Fibroblast of lung (primary cell): Measurements from ENCODE around the gene PGA3. TPM values are rescaled to one million over a fixed set of nuclear protein-coding genes. Genes with fewer than 3 reads are reported as not detected.

Experiments used
- DNase-seq, 2 donors: peaks; one replicate each; pipeline versions ENCODE4 v3.0.0 to v3.0.0-alpha.2; 2010; ENCODE audit warnings: low read depth in 2 of 2
- H2AFZ ChIP-seq: 2 replicates; pipeline ENCODE4 v1.5.1; 2012; ENCODE audit warnings: low read length, control low read depth, inconsistent platforms
- H3K27ac ChIP-seq: 2 replicates; pipeline ENCODE4 v1.5.1; 2011; ENCODE audit warnings: low read length, control low read depth; ENCODE audit not compliant: insufficient read depth
- H3K27me3 ChIP-seq: 2 replicates; pipeline ENCODE4 v1.5.1; 2011; ENCODE audit warnings: mild to moderate bottlenecking, low read length; ENCODE audit not compliant: control insufficient read depth, insufficient read depth
- H3K36me3 ChIP-seq: 2 replicates; pipeline ENCODE4 v1.5.1; 2011; ENCODE audit warnings: low read length; ENCODE audit not compliant: control insufficient read depth, insufficient read depth
- H3K4me1 ChIP-seq: 2 replicates; pipeline ENCODE4 v1.5.1; 2011; ENCODE audit warnings: low read length; ENCODE audit not compliant: control insufficient read depth, insufficient read depth; ENCODE audit errors: extremely low read depth
- H3K4me2 ChIP-seq: 2 replicates; pipeline ENCODE4 v1.5.1; 2011; ENCODE audit warnings: low read length, control low read depth; ENCODE audit not compliant: insufficient read depth; ENCODE audit errors: extremely low read depth
- H3K4me3 ChIP-seq, 4 experiments: fragments of 200-600 bp in 1 of 4; sonication (generic) in 1 of 4; replicated peaks in 1 of 4; 2 replicates each; pipeline ENCODE4 v1.5.1; 2011 to 2016; ENCODE audit warnings: low read length in 4 of 4, low read depth in 3 of 4, mild to moderate bottlenecking in 3 of 4, control low read depth in 2 of 4, inconsistent platforms in 1 of 4, mixed read lengths in 1 of 4; ENCODE audit not compliant: insufficient read depth in 1 of 4; ENCODE audit errors: control extremely low read depth in 1 of 4
- H3K79me2 ChIP-seq: 2 replicates; pipeline ENCODE4 v1.5.1; 2012; ENCODE audit warnings: mild to moderate bottlenecking, low read length, inconsistent platforms; ENCODE audit not compliant: control insufficient read depth, insufficient read depth
- H3K9ac ChIP-seq: 2 replicates; pipeline ENCODE4 v1.5.1; 2011; ENCODE audit warnings: mild to moderate bottlenecking, low read length, control low read depth; ENCODE audit not compliant: insufficient read depth
- H3K9me3 ChIP-seq: 2 replicates; pipeline ENCODE4 v1.5.1; 2012; ENCODE audit warnings: low read depth, low read length; ENCODE audit not compliant: control insufficient read depth, insufficient read depth
- H4K20me1 ChIP-seq: 2 replicates; pipeline ENCODE4 v1.5.1; 2011; ENCODE audit warnings: low read length; ENCODE audit not compliant: control insufficient read depth, insufficient read depth; ENCODE audit errors: extremely low read depth
- EZH2 ChIP-seq: IDR thresholded peaks from 2 replicates; pipeline ENCODE4 v1.5.1; 2012; ENCODE audit warnings: low read length, control low read depth, mild to moderate bottlenecking; ENCODE audit errors: missing control alignments
- polyA plus RNA-seq, 2 donors: library from polyadenylated mRNA; depleted of rRNA in 1 of 2; stranded (reverse) in 1 of 2; unstranded in 1 of 2; fragments of >200 nt; gene quantifications; 2 replicates each; pipeline ENCODE4 v1.2.1, GENCODE V29; 2011 to 2012; ENCODE audit warnings: missing spikeins in 1 of 2
- total RNA-seq: library from RNA; depleted of rRNA; stranded (reverse); fragments of >200 nt; gene quantifications from 2 replicates; pipeline ENCODE4 v1.2.1, GENCODE V29; 2014
- TF ChIP-seq, protein P1 (sequence below), 2 donors: IDR thresholded peaks in 1 of 2; conservative IDR thresholded peaks in 1 of 2; 1 replicate in 1 of 2; 2 replicates in 1 of 2; pipeline ENCODE4 v1.5.1; 2011 to 2012; ENCODE audit warnings: low read length in 2 of 2, control low read depth in 1 of 2, inconsistent platforms in 1 of 2, low read depth in 1 of 2, mild to moderate bottlenecking in 1 of 2

The PGA3 gene
- total and polyA plus RNA-seq, 2 donors (not counting 1 experiment from before 2014, with no cell fraction given), result 0.24 to 4.3 TPM

DNA sequence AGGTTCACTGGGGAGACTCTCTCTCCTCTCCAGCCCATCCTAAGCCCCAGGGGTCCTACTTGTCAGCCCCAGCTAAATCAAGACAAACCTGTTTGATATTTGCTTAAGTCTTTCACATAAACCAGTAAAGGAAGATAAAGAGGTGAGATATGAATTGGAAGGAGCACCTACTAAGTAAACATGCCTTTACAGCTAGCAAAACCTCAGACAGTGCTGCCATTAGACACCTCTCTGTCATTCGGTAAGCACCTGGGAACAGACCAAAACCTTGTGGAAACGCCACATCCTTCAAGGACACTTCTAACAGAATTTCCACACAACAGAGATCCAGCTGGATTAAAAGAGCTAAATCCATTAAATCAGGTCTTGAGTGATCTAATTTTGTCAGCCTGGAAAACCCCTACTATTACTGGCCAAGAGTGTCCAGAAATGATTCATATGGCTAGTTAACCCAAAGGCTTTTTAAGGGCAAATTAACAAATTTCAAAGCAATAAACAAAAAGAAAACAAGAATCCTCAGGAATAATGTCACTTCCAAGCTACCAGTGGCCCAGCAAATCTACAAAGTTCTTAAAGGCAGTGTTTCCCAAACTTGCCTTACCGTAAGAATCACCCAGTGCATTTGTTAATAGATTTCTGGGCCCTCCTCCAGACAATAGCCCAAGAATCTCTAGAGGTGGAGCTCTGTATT lies 44.5 kb upstream of the PGA3 start:
- Histone ChIP-seq H3K79me2 (peaks cover 32% of the 10 kb centered on the region), H3K4me3 (peak overlapping the region in 1 of 4 experiments; percentile 27), H3K4me2 (peak overlapping the region; percentile 17), H3K36me3 (no peaks in the 10 kb centered on the region), H3K9ac (no peak overlapping the region), H3K9me3 (no peaks in the 10 kb centered on the region), H3K27ac (peak overlapping the region; percentile 5), H3K4me1 (peaks cover 6% of the 10 kb centered on the region), H3K27me3 (no peaks in the 10 kb centered on the region), H2AFZ (no peak overlapping the region), H4K20me1 (no peaks in the 10 kb centered on the region)
- peak; percentile 62 to 77 for DNase-seq
- TF ChIP-seq, protein P1, sequence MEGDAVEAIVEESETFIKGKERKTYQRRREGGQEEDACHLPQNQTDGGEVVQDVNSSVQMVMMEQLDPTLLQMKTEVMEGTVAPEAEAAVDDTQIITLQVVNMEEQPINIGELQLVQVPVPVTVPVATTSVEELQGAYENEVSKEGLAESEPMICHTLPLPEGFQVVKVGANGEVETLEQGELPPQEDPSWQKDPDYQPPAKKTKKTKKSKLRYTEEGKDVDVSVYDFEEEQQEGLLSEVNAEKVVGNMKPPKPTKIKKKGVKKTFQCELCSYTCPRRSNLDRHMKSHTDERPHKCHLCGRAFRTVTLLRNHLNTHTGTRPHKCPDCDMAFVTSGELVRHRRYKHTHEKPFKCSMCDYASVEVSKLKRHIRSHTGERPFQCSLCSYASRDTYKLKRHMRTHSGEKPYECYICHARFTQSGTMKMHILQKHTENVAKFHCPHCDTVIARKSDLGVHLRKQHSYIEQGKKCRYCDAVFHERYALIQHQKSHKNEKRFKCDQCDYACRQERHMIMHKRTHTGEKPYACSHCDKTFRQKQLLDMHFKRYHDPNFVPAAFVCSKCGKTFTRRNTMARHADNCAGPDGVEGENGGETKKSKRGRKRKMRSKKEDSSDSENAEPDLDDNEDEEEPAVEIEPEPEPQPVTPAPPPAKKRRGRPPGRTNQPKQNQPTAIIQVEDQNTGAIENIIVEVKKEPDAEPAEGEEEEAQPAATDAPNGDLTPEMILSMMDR (conservative IDR thresholded peaks at IDR 0.05 in 1 of 2, IDR thresholded peaks at IDR 0.05 in 1 of 2; ENCODE audit: low read depth in 1 of 2, low read length in 2 of 2), result no peak
- TF ChIP-seq EZH2, result no peak

DNA sequence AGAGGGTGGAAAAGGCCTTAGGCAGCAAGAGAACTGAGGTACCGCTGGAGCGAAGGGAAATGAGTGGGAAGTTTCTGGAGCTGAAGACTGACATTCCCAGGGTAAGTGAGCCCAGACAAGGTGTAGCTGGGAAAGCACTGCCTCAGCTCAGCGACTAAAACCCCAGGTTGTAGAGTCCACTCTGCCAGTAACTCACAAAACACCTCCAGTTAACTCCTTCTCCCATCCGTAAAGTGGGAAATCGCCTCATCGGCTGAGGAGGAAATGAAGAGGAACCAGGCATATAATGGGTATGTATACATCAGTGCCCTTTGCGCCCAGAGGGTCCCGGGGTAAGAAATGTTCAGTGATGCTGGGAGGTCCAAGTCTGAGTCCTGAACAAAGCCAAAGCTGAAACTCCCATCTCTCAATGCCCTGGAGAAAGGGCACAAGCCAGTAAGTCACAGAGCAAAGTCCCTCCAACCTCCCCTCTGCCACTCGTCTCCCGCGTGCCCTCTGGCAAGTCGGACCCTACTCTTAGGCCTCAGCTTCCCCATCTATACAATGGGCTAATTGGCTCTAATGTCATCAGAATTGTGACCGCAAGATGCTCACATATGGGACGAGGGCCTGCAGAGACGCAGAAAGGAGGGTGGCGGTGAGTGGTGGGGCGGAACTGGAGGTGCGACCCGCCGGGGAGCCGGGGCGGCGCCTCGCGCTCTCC lies 42.7 kb upstream of the PGA3 start:
- peak overlapping the region; percentile 76 for H3K9ac ChIP-seq
- H3K36me3 ChIP-seq, result no peaks in the 10 kb centered on the region
- peak overlapping the region; percentile 57 for H3K4me2 ChIP-seq
- H2AFZ ChIP-seq, result no peak overlapping the region
- H3K9me3 ChIP-seq, result no peaks in the 10 kb centered on the region
- peak overlapping the region; percentile 34 to 88 (median 73) for H3K4me3 ChIP-seq
- peak in 1 of 2 donors; percentile 21 for DNase-seq
- peaks cover 25% of the 10 kb centered on the region for H3K79me2 ChIP-seq
- H3K27ac ChIP-seq, result peak overlapping the region; percentile 77
- no peaks in the 10 kb centered on the region for H3K27me3 ChIP-seq
- TF ChIP-seq, protein P1 (conservative IDR thresholded peaks at IDR 0.05 in 1 of 2, IDR thresholded peaks at IDR 0.05 in 1 of 2; ENCODE audit: low read depth in 1 of 2, low read length in 2 of 2), result no peak
- no peaks in the 10 kb centered on the region for H4K20me1 ChIP-seq
- peaks cover 4% of the 10 kb centered on the region for H3K4me1 ChIP-seq

DNA sequence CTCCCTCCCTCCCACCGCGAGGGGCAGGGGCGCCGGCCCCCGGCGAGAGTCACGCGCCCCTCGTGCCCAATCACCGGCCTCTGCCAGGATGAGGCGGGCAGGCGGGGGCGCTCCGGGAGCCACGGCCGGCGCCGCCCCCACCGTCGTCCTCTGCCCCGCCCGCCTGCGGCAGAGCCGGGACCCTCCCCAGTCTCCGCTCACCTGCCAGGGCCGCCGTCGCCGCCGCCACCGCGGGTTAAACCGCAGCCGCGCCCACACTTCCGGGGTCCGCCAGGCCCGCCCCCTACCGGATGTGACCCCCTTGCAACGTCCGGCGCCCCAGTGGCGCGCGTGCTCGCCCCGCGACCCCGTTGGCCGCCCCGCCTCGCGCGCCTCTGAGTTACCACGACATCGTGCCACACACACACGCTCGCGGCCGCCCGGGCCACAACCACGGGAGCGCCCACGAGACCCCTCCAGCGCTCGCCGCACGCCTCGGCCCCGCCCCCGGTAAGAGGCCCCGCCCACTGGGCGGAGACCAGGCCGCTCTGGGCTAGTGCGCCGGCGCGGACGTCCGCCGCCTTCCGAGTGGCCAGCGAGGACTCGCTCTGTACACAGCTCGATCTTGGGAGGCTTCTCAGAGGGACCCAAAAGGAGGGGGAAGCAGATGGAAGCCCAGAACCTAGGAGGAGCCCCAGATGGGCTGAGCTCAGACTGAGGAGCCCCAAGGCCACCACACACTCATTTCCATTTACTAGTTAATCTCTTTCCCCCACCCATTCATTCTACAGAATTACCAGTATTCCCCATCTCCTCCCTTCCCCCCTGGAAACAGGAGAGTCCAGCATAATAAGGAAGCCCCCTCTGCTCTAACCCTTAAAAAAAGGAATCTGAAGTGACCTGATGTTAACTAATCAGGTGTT lies 41.9 kb upstream of the PGA3 start, which contains the start of gene VPS37C:
VPS37C (minus strand) TSS at position 237 of the 902 bp plus-strand sequence. CDS start 22,597 bp downstream, outside the sequence.
- H3K4me2 ChIP-seq, result peak within 1 kb of the TSS; percentile 97
- TF ChIP-seq, protein P1 (conservative IDR thresholded peaks at IDR 0.05 in 1 of 2, IDR thresholded peaks at IDR 0.05 in 1 of 2; ENCODE audit: low read depth in 1 of 2, low read length in 2 of 2), result no peak
- no peak for TF ChIP-seq EZH2
- peak within 1 kb of the TSS; percentile 77 for H2AFZ ChIP-seq
- peak; percentile 81 to 82 for DNase-seq
- H3K27me3 ChIP-seq, result no peaks in the 10 kb centered on the region
- peaks cover 4% of the 10 kb centered on the region for H3K4me1 ChIP-seq
- peak within 1 kb of the TSS; percentile 77 for H3K27ac ChIP-seq
- H3K4me3 ChIP-seq, result peak within 1 kb of the TSS; percentile 34 to 92 (median 73)
- H4K20me1 ChIP-seq, result no peaks in the 10 kb centered on the region
- H3K79me2 ChIP-seq, result peaks cover 22% of the 10 kb centered on the region
- peak within 1 kb of the TSS; percentile 76 for H3K9ac ChIP-seq
- no peaks in the 10 kb centered on the region for H3K9me3 ChIP-seq
- no peaks in the 10 kb centered on the region for H3K36me3 ChIP-seq
